ENCODE results near the gene ZNF423.
A peak's percentile ranks its signal among the peaks of the same experiment; 100 is the strongest.

- no peak for TF ChIP-seq EZH2 (IDR thresholded peaks at IDR 0.05; ENCODE audit: borderline replicate concordance, low read length)
- TF ChIP-seq CTCF (IDR thresholded peaks at IDR 0.05; ENCODE audit: low read length) = peak; percentile 63
Measured at GRCh38 chr16:49876716-49877129, 20.8 kb upstream of the ZNF423 start.
